ENCODE data around the gene PPP1R3D. TPM values are rescaled to one million over a fixed set of nuclear protein-coding genes. Genes with fewer than 3 reads are reported as not detected.

The PPP1R3D gene
- total RNA-seq (3.2 TPM), polyA plus RNA-seq (7.2 TPM)
- long read RNA-seq, donor 1, result 0 reads
- long read RNA-seq, donor 2, transcript PPP1R3D-201 (1 exons, 3,630 nt), result major isoform, 12 of 52 reads
- long read RNA-seq, donor 2, partial matches to known transcripts, result 11 of 52 reads
- long read RNA-seq, donor 2, other reads (novel, unspliced or antisense), result 29 of 52 reads
- long read RNA-seq, donor 3, transcript PPP1R3D-201 (1 exons, 3,630 nt), result major isoform, 9 of 9 reads
- long read RNA-seq, donor 3, partial matches to known transcripts, result 0 of 9 reads
- long read RNA-seq, donor 3, other reads (novel, unspliced or antisense), result 0 of 9 reads
- long read RNA-seq, donor 4, partial matches to known transcripts, result 0 of 4 reads
- long read RNA-seq, donor 4, other reads (novel, unspliced or antisense), result 0 of 4 reads
- long read RNA-seq, donor 5, transcript PPP1R3D-201 (1 exons, 3,630 nt), result major isoform, 9 of 78 reads
- long read RNA-seq, donor 5, partial matches to known transcripts, result 53 of 78 reads
- long read RNA-seq, donor 5, other reads (novel, unspliced or antisense), result 16 of 78 reads
- long read RNA-seq, donor 6, transcript PPP1R3D-201 (1 exons, 3,630 nt), result major isoform, 5 of 5 reads
- long read RNA-seq, donor 6, partial matches to known transcripts, result 0 of 5 reads
- long read RNA-seq, donor 6, other reads (novel, unspliced or antisense), result 0 of 5 reads
- long read RNA-seq, donor 7, transcript PPP1R3D-201 (1 exons, 3,630 nt), result major isoform, 6 of 6 reads
- long read RNA-seq, donor 7, partial matches to known transcripts, result 0 of 6 reads
- long read RNA-seq, donor 7, other reads (novel, unspliced or antisense), result 0 of 6 reads
- long read RNA-seq, donor 8, result 0 reads
- long read RNA-seq, donor 9, partial matches to known transcripts, result 0 of 1 reads
- long read RNA-seq, donor 9, other reads (novel, unspliced or antisense), result 0 of 1 reads
- long read RNA-seq, donor 10, transcript PPP1R3D-201 (1 exons, 3,630 nt), result major isoform, 7 of 7 reads
- long read RNA-seq, donor 10, partial matches to known transcripts, result 0 of 7 reads
- long read RNA-seq, donor 10, other reads (novel, unspliced or antisense), result 0 of 7 reads

- H3K27ac ChIP-seq (ENCODE audit: low read depth in 1 of 2, low read length in 1 of 2), result peak within 1 kb of the TSS; percentile 75 to 90
- DNase-seq (ENCODE audit: low read depth in 6 of 9, low spot score in 9 of 9), result peak; percentile 66 to 91 (median 82)
- peaks cover 5 to 6% of the 10 kb centered on the region in 2 donors for H3K4me1 ChIP-seq (ENCODE audit: control insufficient read depth in 2 of 2, insufficient read depth in 2 of 2, low read length in 2 of 2)
- peak within 1 kb of the TSS; percentile 71 to 87 for H3K4me3 ChIP-seq (ENCODE audit: low read length in 2 of 2)
- WGBS, result under 1% methylated on average over 57 of the region's 57 CpGs
- peaks cover 0 to 12% of the 10 kb centered on the region in 2 donors for H3K27me3 ChIP-seq (ENCODE audit: control insufficient read depth in 2 of 2, insufficient read depth in 1 of 2, low read length in 1 of 2)
- H3K9me3 ChIP-seq (ENCODE audit: control insufficient read depth in 2 of 2, insufficient read depth in 1 of 2, low read length in 1 of 2), result peaks cover 0 to 1% of the 10 kb centered on the region in 2 donors
- peaks cover 13 to 14% of the 10 kb centered on the region in 2 donors for H3K36me3 ChIP-seq (ENCODE audit: control insufficient read depth in 2 of 2, insufficient read depth in 2 of 2, low read length in 1 of 2)
Measured at GRCh38 chr20:59940129-59940955, at the start of gene PPP1R3D, which contains the start of gene FAM217B. Gene PPP1R3D (minus strand): TSS chr20:59940305. CDS start chr20:59939931, 374 bp downstream. Gene FAM217B (plus strand): TSS chr20:59940389. CDS start chr20:59943944, 3,555 bp downstream.

GRCh38 chr20:59988141-59988540, 48.0 kb upstream of the PPP1R3D start:
- no peaks in the 10 kb centered on the region for H3K9me3 ChIP-seq (ENCODE audit: control insufficient read depth in 2 of 2, insufficient read depth in 1 of 2, low read length in 1 of 2)
- DNase-seq (ENCODE audit: low read depth in 6 of 9, low spot score in 9 of 9), result no peak
- no peaks in the 10 kb centered on the region for H3K36me3 ChIP-seq (ENCODE audit: control insufficient read depth in 2 of 2, insufficient read depth in 2 of 2, low read length in 1 of 2)
- peak overlapping the region in 1 of 2 donors; percentile 62 for H3K27ac ChIP-seq (ENCODE audit: low read depth in 1 of 2, low read length in 1 of 2)
- H3K4me3 ChIP-seq (ENCODE audit: low read length in 2 of 2), result no peak overlapping the region
- H3K27me3 ChIP-seq (ENCODE audit: control insufficient read depth in 2 of 2, insufficient read depth in 1 of 2, low read length in 1 of 2), result no peaks in the 10 kb centered on the region
- H3K4me1 ChIP-seq (ENCODE audit: control insufficient read depth in 2 of 2, insufficient read depth in 2 of 2, low read length in 2 of 2), result peaks cover 0 to 11% of the 10 kb centered on the region in 2 donors
- WGBS, result 94% methylated on average over 5 of the region's 5 CpGs

GRCh38 chr20:59987135-59987534, 47.0 kb upstream of the PPP1R3D start:
- WGBS, result 96% methylated on average over 7 of the region's 7 CpGs
- H3K9me3 ChIP-seq (ENCODE audit: control insufficient read depth in 2 of 2, insufficient read depth in 1 of 2, low read length in 1 of 2), result no peaks in the 10 kb centered on the region
- H3K36me3 ChIP-seq (ENCODE audit: control insufficient read depth in 2 of 2, insufficient read depth in 2 of 2, low read length in 1 of 2), result no peaks in the 10 kb centered on the region
- H3K4me3 ChIP-seq (ENCODE audit: low read length in 2 of 2), result no peak overlapping the region
- H3K27ac ChIP-seq (ENCODE audit: low read depth in 1 of 2, low read length in 1 of 2), result peak overlapping the region in 1 of 2 donors; percentile 62
- DNase-seq (ENCODE audit: low read depth in 6 of 9, low spot score in 9 of 9), result no peak
- no peaks in the 10 kb centered on the region for H3K27me3 ChIP-seq (ENCODE audit: control insufficient read depth in 2 of 2, insufficient read depth in 1 of 2, low read length in 1 of 2)
- peaks cover 0 to 11% of the 10 kb centered on the region in 2 donors for H3K4me1 ChIP-seq (ENCODE audit: control insufficient read depth in 2 of 2, insufficient read depth in 2 of 2, low read length in 2 of 2)

GRCh38 chr20:59985864-59986263, 45.8 kb upstream of the PPP1R3D start:
- H3K4me3 ChIP-seq (ENCODE audit: low read length in 2 of 2), result no peak overlapping the region
- 86% methylated on average over 3 of the region's 3 CpGs for WGBS
- no peak for DNase-seq (ENCODE audit: low read depth in 6 of 9, low spot score in 9 of 9)

GRCh38 chr20:59985164-59985563, 45.1 kb upstream of the PPP1R3D start:
- WGBS, result 77% methylated on average over 8 of the region's 8 CpGs
- no peaks in the 10 kb centered on the region for H3K27me3 ChIP-seq (ENCODE audit: control insufficient read depth in 2 of 2, insufficient read depth in 1 of 2, low read length in 1 of 2)
- H3K4me1 ChIP-seq (ENCODE audit: control insufficient read depth in 2 of 2, insufficient read depth in 2 of 2, low read length in 2 of 2), result peaks cover 0 to 8% of the 10 kb centered on the region in 2 donors
- H3K36me3 ChIP-seq (ENCODE audit: control insufficient read depth in 2 of 2, insufficient read depth in 2 of 2, low read length in 1 of 2), result no peaks in the 10 kb centered on the region
- H3K27ac ChIP-seq (ENCODE audit: low read depth in 1 of 2, low read length in 1 of 2), result peak overlapping the region in 1 of 2 donors; percentile 17
- H3K9me3 ChIP-seq (ENCODE audit: control insufficient read depth in 2 of 2, insufficient read depth in 1 of 2, low read length in 1 of 2), result no peaks in the 10 kb centered on the region
- no peak overlapping the region for H3K4me3 ChIP-seq (ENCODE audit: low read length in 2 of 2)
- DNase-seq (ENCODE audit: low read depth in 6 of 9, low spot score in 9 of 9), result no peak

More at GRCh38 chr20:59985864-59986263, 45.8 kb upstream of the PPP1R3D start:
- Histone ChIP-seq H3K27ac (ENCODE audit: low read depth in 1 of 2, low read length in 1 of 2) (peak overlapping the region in 1 of 2 donors; percentile 19), H3K36me3 (ENCODE audit: control insufficient read depth in 2 of 2, insufficient read depth in 2 of 2, low read length in 1 of 2) (no peaks in the 10 kb centered on the region), H3K27me3 (ENCODE audit: control insufficient read depth in 2 of 2, insufficient read depth in 1 of 2, low read length in 1 of 2) (no peaks in the 10 kb centered on the region), H3K9me3 (ENCODE audit: control insufficient read depth in 2 of 2, insufficient read depth in 1 of 2, low read length in 1 of 2) (no peaks in the 10 kb centered on the region), H3K4me1 (ENCODE audit: control insufficient read depth in 2 of 2, insufficient read depth in 2 of 2, low read length in 2 of 2) (peaks cover 0 to 8% of the 10 kb centered on the region in 2 donors)

GRCh38 chr20:59984541-59984940, 44.4 kb upstream of the PPP1R3D start:
- H3K36me3 ChIP-seq (ENCODE audit: control insufficient read depth in 2 of 2, insufficient read depth in 2 of 2, low read length in 1 of 2), result no peaks in the 10 kb centered on the region
- H3K4me1 ChIP-seq (ENCODE audit: control insufficient read depth in 2 of 2, insufficient read depth in 2 of 2, low read length in 2 of 2), result peaks cover 0 to 8% of the 10 kb centered on the region in 2 donors
- H3K9me3 ChIP-seq (ENCODE audit: control insufficient read depth in 2 of 2, insufficient read depth in 1 of 2, low read length in 1 of 2), result no peaks in the 10 kb centered on the region
- WGBS, result 15% methylated on average over 4 of the region's 4 CpGs
- H3K4me3 ChIP-seq (ENCODE audit: low read length in 2 of 2), result no peak overlapping the region
- H3K27ac ChIP-seq (ENCODE audit: low read depth in 1 of 2, low read length in 1 of 2), result no peak overlapping the region
- H3K27me3 ChIP-seq (ENCODE audit: control insufficient read depth in 2 of 2, insufficient read depth in 1 of 2, low read length in 1 of 2), result no peaks in the 10 kb centered on the region
- no peak for DNase-seq (ENCODE audit: low read depth in 6 of 9, low spot score in 9 of 9)

- 98% methylated on average over 9 of the region's 9 CpGs for WGBS
- no peak for DNase-seq (ENCODE audit: low read depth in 6 of 9, low spot score in 9 of 9)
- Histone ChIP-seq H3K36me3 (ENCODE audit: control insufficient read depth in 2 of 2, insufficient read depth in 2 of 2, low read length in 1 of 2) (no peaks in the 10 kb centered on the region), H3K9me3 (ENCODE audit: control insufficient read depth in 2 of 2, insufficient read depth in 1 of 2, low read length in 1 of 2) (no peaks in the 10 kb centered on the region), H3K4me3 (ENCODE audit: low read length in 2 of 2) (no peak overlapping the region), H3K4me1 (ENCODE audit: control insufficient read depth in 2 of 2, insufficient read depth in 2 of 2, low read length in 2 of 2) (peaks cover 0 to 8% of the 10 kb centered on the region in 2 donors), H3K27ac (ENCODE audit: low read depth in 1 of 2, low read length in 1 of 2) (no peak overlapping the region), H3K27me3 (ENCODE audit: control insufficient read depth in 2 of 2, insufficient read depth in 1 of 2, low read length in 1 of 2) (no peaks in the 10 kb centered on the region)
Measured at GRCh38 chr20:59983076-59983475, 43.0 kb upstream of the PPP1R3D start.

GRCh38 chr20:59977086-59977485, 37.0 kb upstream of the PPP1R3D start:
- no peaks in the 10 kb centered on the region for H3K27me3 ChIP-seq (ENCODE audit: control insufficient read depth in 2 of 2, insufficient read depth in 1 of 2, low read length in 1 of 2)
- 96% methylated on average over 9 of the region's 9 CpGs for WGBS
- H3K4me1 ChIP-seq (ENCODE audit: control insufficient read depth in 2 of 2, insufficient read depth in 2 of 2, low read length in 2 of 2), result no peaks in the 10 kb centered on the region
- H3K9me3 ChIP-seq (ENCODE audit: control insufficient read depth in 2 of 2, insufficient read depth in 1 of 2, low read length in 1 of 2), result no peaks in the 10 kb centered on the region
- no peaks in the 10 kb centered on the region for H3K36me3 ChIP-seq (ENCODE audit: control insufficient read depth in 2 of 2, insufficient read depth in 2 of 2, low read length in 1 of 2)
- no peak overlapping the region for H3K27ac ChIP-seq (ENCODE audit: low read depth in 1 of 2, low read length in 1 of 2)
- no peak overlapping the region for H3K4me3 ChIP-seq (ENCODE audit: low read length in 2 of 2)
- no peak for DNase-seq (ENCODE audit: low read depth in 6 of 9, low spot score in 9 of 9)
